Activated T-cell treated with anti-CD3 and anti-CD28 coated beads, Interleukin-2, amount 50 U/mL, for 48 hours (primary cell): ENCODE results near the gene SYT7.
A peak's percentile ranks its signal among the peaks of the same experiment; 100 is the strongest.

Source experiments
- DNase-seq, 2 experiments: peaks; one replicate each; pipeline ENCODE4 v3.0.0-alpha.2; 2020

The SYT7 gene

DNA sequence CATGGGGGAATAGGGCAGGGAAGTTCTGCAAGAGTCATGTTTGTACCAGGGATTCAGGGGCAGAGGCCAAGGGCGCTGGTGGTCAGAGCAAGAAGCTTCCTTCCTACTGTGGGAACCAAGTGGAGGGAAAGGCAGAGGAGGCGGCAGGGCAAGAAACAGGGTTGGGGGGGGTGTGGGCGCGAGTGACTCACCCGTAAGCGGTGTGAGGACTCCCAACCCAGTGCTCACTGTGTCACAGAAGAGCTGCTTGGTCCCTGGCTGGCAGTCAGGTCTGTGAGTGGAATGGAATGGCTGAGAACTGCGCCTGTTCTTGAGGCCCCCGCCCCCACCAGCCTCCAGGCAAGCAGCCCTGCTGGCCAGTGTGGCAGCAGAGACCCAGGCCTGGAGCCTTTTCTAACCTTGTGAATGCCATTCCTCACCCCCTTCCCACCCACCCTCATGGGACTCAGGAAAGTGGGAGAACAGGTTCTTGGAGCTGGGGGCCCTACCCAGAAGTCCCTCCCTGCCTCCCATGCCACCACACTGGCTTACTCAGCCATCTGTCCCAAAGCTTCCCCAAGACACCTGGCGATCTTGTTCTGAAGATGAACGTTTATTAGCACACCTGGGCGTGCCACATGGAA is 67.6 kb downstream of the SYT7 start:
- DNase-seq = no peak

DNA sequence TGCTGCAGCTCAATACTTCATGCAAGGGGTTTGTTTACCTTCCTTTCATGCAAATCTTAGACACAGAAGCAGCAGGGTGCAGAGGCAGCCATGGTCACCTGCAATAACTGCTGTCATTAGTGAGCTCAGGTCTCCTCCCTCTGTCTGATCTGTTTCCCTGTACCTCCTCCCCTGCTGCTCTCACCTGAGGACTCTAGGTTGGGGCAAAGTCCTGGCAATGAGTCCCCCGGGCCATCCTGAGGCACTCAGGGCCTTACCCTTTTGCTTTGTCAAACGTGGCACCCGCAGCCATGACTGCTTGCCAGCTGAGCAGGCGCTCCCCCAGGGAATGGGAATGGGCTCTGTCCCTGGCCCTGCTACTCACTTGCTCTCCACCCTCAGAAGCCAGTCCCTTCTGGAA is 68.4 kb downstream of the SYT7 start:
- DNase-seq = no peak

DNA sequence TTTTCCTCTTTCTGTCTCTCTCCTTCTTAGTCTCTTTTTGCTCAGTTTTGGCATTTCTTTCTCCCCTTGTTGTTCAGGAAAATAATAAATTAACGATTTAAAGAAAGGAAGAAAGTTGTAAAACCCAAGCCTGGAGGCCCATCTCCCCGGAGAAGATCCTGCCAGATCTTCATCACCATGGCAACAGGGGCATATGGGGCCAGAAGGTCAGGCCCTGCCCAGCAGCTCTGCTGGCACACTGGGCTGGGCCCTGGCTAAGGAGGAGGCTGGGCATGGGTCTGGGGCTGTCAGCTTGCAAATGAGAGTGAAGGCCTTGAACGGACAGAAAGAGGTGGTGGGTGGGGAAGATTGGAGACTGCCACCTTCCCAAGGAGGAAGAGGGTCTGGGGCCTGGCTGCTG is 69.5 kb downstream of the SYT7 start:
- no peak for DNase-seq

DNA sequence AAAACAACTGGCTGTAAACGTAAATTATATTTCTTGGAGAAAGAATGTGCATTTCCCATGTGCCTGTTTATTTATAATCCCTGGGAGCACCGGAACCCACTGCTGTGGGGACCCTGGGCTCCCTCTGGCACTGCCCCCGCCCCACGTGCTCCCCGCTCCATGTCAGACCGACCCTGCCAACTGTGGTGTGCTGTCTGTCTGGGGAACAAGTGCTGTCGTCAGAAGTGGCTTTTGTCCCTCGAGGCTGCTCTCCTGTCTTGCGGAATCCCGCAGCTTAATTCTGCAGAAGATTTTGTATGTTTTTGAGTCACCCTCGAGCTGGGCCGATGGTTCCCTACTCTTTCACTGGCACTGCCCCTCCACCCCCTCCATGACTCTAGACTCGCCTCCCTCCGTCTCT is 69.9 kb downstream of the SYT7 start:
- DNase-seq = no peak

DNA sequence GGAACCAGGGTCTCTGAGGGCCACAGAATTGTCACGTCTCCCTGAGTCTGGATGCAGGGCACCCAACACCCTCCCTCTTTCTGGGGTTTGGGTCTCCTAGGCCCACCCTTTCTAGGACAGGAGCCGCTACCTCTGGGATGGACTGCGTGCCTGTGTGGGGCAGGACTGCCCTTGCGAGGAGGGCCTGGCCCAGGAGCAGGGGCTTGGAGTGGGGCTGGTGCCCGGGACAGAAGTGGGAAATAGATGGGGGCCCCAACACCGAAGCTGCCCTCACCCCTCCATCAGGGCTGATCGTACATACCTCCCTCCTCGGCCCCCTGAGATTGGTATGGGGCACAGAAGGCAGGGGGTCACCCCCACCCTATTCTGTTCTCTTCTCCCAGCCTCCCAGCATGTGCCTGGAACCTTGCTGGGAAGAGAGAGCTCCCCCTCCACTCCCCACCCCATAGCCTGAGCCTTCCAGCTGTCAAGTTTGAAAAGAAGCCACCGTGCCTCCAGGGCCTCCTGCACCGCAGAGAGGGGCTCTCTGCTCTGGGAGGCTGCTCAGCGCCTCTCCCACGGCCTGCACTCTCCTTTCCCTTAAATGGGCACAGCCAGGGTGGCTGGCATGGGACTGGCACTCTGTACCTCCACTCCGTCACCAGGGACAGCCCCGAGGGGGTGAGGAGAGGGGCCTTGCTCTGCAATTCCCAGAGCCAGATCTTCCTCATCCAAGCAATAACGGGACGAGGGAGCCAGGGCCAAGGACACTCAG is 70.5 kb downstream of the SYT7 start:
- no peak for DNase-seq

DNA sequence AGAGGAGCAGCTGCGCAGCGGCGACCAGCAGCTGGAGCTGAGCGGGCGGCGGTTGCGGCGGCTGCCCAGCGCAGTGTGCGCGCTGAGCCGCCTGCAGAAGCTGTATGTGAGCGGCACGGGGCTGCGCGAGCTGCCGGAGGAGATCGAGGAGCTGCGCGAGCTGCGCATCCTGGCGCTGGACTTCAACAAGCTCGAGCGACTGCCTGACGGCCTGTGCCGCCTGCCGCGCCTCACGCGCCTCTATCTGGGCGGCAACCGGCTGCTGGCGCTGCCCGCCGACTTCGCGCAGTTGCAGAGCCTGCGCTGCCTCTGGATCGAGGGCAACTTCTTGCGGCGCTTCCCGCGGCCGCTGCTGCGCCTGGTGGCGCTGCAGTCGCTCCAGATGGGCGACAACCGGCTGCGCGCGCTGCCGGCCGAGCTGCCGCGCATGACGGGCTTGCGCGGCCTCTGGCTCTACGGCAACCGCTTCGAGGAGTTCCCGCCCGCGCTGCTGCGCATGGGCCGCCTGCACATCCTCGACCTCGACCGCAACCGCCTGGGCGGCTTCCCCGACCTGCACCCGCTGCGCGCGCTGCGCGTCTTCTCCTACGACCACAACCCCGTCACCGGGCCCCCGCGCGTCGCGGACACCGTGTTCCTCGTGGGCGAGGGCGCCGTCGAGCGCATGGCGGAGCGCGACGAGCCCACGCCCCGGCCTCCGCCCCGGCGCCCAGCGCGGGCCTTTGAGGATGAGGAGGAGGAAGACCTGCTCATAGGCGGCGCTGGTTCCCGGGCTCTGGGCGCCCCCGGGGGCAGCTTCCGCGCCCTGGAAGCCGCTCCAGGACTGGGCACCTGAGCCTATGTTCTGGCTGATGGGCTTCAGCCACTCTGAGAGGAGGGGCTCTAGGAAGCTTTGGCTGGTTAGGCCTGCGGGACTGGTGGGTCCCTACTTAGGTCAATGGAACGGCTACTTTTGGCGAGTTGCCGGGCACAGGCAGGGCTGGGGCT is 71.5 kb downstream of the SYT7 start:
- peak; percentile 77 to 86 for DNase-seq

DNA sequence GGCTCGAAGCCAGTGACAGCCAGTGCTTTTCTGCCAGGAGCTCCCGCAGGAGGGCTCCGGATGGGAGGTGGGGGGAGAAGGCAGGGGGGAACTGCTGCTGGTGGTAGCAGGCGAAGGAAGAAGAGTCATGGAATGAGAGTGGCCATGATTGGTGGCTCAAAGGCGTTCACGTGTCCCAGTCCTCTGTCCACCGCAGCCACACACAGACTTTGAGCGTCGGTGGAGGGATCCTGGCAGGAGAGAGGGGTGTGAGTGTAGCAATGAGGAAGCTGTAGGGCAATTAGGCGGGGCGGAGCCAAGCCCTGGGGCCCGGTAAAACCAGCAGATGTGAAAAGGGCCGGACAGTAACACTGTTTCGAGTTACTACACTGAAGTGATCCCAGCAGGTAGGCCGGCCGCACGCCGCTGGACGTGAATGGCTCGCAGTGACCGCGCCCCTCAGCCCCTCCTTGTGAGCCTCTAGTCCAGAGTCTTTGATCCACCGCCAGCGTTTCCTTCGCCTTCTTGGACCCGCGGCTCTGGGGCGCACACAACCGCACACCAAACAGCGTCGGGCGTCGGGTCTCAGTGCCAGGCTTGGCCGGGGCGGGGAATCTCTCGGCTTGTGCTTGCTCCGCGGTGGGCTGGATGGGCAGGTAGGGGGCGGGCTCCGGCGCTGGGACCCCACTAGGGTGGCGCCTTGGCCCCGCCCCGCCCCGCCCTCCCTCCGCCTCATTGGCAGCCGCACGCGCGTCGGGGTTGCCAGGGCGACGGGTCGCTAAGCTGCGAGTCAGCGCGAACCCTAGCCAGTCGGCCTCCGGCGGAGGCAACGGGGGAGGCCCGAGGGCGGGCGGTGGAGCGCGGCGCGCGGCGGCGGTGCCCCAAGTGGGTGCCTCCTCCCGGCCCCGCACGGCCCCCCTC is 72.7 kb downstream of the SYT7 start, which contains the start of gene LRRC10B:
LRRC10B (plus strand) TSS at position 788 of the 900 bp plus-strand sequence. CDS start 250 bp downstream, outside the sequence.
- DNase-seq = peak; percentile 56 to 63

DNA sequence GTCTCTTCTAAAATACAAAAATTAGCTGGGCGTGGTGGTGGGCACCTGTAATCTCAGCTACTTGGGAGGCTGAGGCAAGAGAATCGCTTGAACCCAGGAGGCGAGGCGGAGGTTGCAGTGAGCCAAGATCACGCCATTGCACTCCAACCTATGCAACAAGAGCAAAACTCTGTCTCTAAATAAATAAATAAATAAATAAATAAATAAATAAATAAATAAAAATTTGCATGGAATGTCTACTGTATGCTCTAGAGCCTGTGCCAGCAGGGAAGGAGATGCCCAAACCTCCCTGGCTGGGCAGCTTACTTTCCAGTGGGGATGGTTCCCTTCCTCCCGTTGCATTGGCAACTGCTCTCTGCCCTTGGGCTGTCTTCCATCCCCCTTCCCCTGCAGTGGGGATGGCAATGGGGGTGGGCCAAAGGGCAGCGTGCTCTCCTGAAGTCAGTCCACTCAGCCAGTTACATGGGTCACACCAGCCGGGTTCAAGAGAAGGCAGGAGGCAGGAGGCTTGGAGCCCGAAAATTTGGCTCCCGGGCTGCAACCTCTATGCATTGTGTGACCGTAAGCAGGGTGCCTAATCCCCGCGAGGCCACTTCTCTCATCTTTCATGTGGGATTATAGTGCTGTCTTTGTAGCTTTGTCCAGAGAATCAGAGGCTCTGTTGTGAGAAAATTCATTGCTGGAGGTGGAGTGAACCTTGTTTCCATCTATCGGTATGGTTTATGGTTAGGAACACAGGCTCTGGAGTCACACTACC is 73.7 kb downstream of the SYT7 start:
- no peak for DNase-seq

DNA sequence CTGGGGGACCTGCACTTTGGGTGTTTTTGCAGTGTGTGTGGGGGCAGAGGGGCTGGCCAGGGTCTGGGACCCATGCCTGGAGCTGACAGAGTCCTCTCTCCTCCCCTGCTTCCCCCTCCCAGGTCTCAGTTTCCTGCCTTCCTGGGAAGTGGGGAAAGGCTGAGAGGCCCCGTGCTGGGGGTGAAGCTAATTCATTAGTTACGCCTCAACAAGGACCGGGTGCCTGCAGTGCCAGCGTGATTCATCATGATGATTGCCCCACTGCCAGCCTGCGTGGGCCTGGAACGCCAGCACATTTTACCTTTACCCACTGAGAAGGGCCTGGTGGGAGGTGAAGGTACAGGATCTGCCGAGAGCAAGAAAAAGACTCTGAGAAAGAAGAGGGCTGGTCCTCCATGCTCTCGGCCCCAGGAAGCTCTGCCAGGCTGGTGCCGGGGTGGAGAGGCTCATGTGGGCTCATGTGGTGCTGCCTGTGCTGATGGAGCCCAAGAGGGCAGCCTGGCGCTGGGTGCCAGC is 75.2 kb downstream of the SYT7 start:
- no peak for DNase-seq

DNA sequence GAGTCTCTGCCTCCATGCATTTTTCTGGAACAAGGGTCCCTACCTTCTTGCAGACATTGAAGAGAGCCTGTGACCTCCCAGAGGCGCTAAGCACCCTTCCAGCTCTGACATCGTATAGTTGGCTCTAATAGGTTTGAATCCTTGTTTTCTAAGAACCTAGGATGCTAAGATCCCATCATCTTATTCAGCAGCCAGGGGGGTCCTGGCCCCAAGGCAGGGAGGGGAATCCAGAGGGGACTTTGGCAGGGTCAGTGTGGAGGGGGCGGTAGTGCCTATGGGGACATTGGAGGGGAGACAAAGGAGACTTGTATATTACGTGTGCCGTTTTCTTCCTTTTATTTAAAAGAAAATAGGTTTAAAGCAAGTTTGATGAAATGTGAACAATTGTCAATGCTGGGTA is 75.8 kb downstream of the SYT7 start:
- DNase-seq = no peak

DNA sequence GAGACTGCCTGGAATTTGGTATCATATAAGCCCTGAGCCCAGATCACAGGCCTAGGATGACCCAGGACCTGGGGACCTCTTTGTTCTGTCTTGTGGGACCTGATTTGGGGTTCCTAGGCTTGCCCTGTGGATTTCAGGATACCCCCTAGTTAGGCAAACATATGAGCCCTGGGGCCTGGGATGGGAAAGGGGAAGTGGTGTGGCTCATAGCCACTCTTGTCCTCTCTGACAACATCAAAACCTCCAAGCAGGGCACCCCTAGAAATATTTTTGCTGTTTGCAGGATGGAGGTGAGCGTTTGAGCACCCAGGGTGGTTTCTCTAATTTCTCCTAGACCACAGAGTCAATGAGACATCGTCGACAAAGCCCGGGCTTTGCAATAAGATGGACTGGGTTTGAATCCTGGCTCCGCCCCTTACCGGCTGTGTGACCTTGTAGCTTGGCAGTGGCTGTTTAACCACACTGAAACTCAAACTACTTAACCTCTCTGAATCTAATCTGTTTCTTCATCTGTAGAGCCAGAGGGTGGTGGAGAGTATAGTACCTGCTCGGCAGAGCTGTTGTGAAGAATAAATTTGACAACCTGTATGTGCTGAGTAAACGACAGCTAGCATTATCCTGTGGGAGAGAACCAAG is 77.6 kb downstream of the SYT7 start:
- no peak for DNase-seq

DNA sequence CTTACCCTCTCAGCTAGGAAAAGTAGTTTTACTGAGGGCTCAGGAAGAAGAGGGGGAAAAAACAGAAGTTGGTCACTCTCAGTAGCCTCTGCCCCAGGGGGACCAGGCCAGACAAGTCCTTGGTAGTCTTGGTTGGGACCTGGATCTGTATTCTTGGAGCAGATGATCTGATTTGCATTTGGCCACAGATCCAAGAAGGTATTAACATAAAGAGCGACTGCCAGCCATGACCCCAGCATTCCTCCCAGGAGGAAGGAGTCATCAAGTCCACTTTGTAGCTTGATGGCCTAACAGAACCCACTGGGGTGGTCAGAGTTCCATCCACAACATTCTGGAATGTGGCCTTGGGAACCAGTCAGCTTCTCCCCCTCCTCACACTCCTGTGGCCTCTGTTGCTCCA is 78.4 kb downstream of the SYT7 start:
- no peak for DNase-seq

DNA sequence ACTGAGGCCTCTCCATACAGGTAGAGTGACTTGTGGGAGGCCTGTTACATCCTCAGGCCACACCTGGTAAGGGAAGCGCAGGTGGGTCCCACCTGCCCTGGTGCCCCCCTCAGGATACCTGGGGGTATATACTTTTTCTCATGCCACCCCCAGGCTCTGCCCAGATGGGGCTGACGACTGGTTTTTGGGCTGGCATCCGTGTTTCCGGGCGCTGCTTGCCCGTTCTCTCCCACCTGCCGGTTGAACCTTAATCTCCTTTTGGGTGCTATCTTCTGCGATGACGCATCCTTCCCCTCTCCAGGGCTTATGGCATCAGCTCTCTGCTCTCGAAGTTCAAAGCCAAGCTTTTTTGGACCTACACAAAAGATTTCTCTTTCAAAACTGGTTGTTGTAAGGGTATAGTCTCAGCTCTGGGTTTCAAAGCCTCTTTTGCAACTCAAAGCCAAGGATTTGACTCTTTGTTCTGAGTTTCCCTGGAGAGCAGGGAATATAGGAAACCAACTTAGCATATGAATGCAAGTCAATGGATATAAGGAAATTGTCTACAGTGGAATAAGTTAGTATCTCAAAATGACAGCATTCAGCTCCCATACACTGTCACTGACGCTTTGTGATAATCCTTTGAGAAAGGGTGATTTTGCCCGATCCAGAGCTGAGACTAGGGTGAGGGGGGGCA is 80.9 kb downstream of the SYT7 start:
- DNase-seq = no peak

DNA sequence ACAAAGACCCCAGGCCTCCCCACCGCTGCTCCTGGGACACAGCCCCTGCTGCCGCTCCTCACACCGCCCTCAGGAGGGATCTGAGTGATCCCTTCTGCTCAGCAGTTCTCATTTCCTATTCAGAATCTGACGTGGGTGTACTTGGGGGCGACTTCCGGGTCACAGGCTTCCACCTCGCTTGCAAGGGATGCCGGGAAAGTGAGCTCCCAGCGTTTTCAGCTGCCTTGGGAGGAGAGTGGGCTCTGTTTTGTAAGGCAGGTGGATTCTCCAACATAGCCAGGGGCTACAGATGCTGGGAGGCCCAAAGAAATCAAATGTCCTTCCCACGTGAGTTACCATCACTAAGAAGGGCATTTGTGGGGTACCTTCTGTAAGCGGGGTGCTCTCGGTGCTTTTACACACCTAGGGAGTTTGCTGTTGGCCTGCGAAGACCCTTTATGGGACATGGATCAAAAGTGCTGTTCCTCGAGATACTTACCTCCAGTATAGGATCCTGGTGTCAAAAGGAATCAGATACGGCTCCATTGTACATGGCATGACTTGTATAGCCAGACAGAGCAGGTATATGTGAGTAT is 82.0 kb downstream of the SYT7 start:
- no peak for DNase-seq

DNA sequence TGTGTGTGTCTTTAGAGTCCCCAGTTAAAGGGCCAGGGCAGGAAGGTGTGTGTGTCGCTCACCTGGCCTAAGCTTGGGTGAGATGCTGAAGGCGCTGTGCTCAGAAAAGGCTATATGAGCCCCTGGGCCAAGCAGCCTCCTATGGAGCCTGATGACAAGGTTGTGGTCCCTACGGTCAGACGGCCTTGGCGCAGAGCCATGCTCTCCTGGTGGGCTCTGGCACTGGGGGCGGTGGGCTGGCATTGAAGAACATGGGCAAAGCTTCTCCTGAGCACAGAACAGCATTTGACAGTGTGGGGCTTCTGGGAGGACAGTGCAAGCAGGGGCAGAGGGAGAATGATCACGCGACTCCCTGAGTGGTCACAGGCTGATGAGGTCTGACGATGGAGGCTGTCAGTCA is 83.0 kb downstream of the SYT7 start:
- DNase-seq = no peak

DNA sequence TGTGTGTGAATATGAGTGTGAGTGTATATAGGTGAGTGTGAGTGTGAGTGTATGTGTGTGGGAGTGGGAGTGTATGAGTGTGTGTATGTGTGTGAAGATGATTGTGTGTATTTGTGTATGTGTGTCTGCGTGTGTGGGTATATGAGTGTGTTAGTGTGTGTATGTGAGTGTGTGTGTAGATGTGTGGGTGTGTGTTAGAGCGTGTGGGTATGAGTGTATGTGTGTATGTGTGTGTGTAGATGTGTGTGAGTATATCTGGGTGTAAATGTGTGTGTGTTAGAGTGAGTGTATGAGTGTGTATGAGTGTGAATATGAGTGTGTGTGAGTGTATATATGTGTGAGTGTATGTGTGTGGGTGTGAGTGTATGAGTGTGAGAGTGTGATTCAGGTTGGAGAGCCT is 83.4 kb downstream of the SYT7 start:
- DNase-seq = no peak

DNA sequence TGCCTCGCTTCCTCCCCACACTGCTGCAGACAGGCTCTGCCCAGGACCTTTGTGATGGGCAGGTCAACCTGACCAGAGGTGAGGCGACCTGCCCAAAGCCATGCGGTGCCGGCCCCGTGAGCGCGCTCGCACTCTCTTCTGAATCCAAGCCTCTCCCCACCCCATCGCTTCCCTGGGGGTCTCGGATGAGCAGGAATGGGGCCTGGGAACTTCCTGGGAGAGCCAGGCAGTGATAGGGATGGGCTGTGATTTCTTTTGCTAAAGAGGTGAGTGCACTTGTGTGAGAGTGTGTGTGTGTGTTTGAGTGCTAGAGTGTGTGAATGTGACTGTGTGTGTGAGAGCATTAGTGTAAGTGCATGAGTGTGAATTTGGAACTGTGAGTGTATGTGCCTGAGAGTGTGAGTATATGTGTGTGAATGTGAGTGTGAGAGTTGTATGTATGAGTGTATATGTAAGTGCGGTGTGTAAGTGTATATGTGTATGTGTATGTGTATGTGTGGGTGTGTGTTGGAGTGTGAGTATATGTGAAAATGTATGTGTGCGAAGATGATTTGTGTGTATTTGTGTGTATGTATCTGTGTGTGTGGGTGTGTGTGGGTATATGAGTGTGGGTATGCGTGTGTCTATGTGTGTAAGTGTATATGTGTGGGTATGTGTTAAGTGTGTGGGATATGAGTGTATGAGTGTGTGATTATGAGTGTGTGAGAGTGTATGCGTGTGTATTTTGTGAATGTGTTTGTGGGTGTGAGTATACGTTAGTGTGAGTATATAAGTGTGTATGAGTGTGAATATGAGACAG is 84.1 kb downstream of the SYT7 start:
- no peak for DNase-seq

DNA sequence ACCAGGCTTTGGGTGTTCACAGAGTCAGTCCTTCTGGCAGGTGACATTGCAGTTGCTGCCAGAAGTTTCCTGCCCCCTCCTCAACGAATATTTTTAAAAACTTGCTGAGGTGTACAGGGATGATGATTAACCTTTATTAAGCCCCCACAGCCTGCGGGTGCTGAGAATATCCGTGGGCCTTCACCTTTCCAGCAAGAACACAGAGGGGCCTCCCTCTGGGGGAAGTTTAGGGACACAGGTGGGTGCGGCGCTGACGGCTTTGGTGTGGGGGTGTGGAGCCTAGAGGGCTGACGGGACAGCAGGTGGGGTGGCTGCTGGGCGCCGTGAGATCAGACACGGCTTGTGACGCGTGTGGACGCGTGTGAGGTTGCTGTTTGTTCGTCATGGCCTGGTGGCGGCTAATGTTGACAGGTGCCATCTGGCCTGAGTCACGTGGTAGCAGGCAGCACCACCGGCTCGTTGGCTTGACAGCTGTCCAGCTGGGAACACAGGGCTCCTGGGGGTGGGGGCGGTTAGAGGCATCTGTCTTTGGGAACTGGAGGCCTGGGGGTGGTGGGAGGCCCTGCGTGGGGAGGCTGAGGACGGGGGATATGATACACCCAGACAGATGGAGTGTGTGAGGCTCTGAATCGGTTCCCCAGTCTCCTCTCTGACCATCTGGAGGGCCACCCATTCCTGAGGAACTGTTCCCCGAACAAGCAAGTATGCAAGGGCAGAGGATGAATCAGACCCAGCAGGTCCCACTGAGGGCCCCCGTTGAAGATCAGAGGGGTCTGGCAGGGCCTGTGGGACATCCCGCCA is 84.9 kb downstream of the SYT7 start:
- DNase-seq = no peak
